A204.1 (cell line): ENCODE measurements around the gene RUFY3.

Experiments used
- FAIRE-seq: peaks from 2 replicates; lab custom pipeline; 2012; peaks lifted over from hg19 to GRCh38; lab: Jason Lieb, UNC

RUFY3 gene

DNA sequence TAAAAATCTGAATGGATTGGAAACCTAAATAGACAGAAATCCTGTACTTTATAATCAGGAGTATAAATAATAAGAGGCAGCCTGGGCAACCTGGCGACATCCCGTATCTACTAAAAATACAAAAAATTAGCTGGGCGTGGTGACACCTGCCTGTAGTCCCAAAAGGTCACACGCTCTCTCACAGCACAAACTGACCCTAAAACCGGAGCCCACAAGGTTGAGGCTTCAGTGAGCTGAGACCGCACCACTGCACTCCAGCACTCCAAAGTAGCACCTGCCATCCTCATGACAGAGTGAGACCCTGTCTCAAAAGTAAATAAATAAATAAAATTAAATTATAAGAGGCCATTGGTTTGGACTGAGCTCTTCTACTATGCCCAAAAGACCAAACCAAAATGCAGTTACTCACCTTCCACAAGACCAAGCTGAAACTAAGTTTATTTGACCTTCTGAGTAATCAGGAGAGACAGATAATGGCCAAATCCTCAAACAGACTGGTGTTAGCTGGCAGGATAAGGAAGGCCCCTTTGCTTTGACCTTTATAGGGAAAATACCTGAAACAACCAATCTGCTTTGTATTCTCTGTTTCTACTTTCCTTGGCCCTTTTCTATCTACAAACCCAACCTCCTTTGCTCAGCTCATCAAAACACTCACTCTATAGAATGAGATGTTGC is 121.1 kb downstream of the RUFY3 start:
- FAIRE-seq, result no peak

DNA sequence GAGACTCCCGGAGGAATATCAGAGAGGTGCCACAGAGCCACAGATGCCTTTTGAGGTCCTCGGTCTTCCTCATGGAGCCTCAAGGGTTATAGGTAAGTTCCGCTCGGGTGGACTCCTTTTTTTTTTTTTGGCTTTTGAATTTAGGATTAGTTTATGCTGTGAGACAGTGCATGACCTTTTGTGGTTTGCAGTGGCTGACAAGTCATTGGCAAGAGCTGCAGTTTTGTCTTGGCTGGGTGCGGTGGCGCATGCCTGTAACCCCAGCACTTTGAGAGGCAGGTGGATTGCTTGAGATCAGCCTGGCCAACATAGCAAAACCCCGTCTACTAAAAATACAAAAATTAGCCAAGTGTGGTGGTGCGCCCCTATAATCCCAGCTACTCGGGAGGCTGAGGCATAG is 122.4 kb downstream of the RUFY3 start:
- no peak for FAIRE-seq

DNA sequence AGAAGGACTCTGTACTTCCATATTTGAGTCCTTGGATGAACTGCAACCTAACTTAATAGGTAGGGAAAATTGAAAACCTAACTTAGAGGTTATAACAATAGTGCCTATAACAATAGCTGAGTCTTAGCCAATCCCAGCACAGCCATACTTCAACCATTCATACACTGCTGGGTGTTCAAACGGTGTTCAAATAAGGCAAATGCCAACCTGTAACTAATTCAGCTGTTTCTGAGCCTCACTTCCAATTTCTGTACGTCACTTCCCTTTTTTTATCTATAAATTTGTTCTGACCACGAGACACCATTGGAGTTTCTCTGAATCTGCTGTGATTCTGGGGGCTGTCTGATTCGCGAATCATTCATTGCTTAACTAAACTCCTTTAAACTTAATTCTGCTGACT is 127.5 kb downstream of the RUFY3 start:
- no peak for FAIRE-seq

DNA sequence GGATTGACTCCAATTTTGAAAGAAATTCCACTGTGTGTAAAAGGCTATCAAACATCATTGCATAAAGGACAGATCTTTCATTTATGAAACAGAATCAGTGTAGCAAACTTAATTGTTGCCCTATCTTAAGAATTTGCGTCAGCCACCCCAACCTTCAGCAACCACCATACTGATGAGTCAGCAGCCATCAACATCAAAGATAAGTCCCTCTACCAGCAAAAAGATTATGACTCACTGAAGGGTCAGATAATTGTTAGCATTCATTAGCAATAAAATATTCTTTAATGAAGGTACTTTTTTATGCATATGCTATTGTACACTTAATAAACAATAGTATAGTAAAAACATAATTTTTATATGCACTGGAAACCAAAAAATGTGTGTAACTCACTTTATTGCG is 133.7 kb downstream of the RUFY3 start:
- no peak for FAIRE-seq
